IPS-20b (cell line): ENCODE measurements around the gene C1QTNF8.

Experiments used
- H3K27ac ChIP-seq: one replicate; pipeline ENCODE4 v1.5.1; 2013; ENCODE audit warnings: low read length
- H3K27me3 ChIP-seq: 2 replicates; pipeline ENCODE4 v1.6.1; 2013; ENCODE audit warnings: mild to moderate bottlenecking, low read length, inconsistent platforms; ENCODE audit not compliant: insufficient read depth
- H3K36me3 ChIP-seq: 2 replicates; pipeline ENCODE4 v1.6.1; 2013; ENCODE audit warnings: low read depth, mild to moderate bottlenecking, inconsistent platforms, low read length, moderate library complexity; ENCODE audit not compliant: insufficient read depth
- H3K4me1 ChIP-seq: 2 replicates; pipeline ENCODE4 v1.6.1; 2013; ENCODE audit warnings: mild to moderate bottlenecking, control low read depth, inconsistent platforms, low read length, moderate library complexity; ENCODE audit not compliant: insufficient read depth
- H3K4me3 ChIP-seq: 2 replicates; pipeline ENCODE4 v1.5.1; 2013; ENCODE audit warnings: mild to moderate bottlenecking, low read length, inconsistent platforms
- H3K9ac ChIP-seq: 2 replicates; pipeline ENCODE4 v1.6.1; 2013; ENCODE audit warnings: low read depth, mild to moderate bottlenecking, inconsistent platforms, low read length, moderate library complexity
- H3K9me3 ChIP-seq: 2 replicates; pipeline ENCODE4 v1.6.1; 2013; ENCODE audit warnings: mild to moderate bottlenecking, low read depth, low read length, inconsistent platforms; ENCODE audit not compliant: insufficient read depth

C1QTNF8 gene

GRCh38 chr16:1096169-1097082 lies at the start of gene C1QTNF8:
Gene C1QTNF8, minus strand, starts transcription at chr16:1096244. Its CDS starts 1,322 bp downstream, at chr16:1094922.
- H3K36me3 ChIP-seq = no peaks in the 10 kb centered on the region
- no peaks in the 10 kb centered on the region for H3K27me3 ChIP-seq
- H3K4me1 ChIP-seq = no peaks in the 10 kb centered on the region
- H3K27ac ChIP-seq = no peak within 1 kb of the TSS
- H3K4me3 ChIP-seq = no peak within 1 kb of the TSS
- no peak within 1 kb of the TSS for H3K9ac ChIP-seq
- no peaks in the 10 kb centered on the region; the same call in 1 of the 2 replicates for H3K9me3 ChIP-seq

GRCh38 chr16:1145383-1146100 lies 49.5 kb upstream of the C1QTNF8 start:
- Histone ChIP-seq H3K27ac (no peak overlapping the region), H3K36me3 (no peaks in the 10 kb centered on the region), H3K9ac (no peak overlapping the region), H3K4me1 (no peaks in the 10 kb centered on the region), H3K4me3 (no peak overlapping the region), H3K9me3 (no peaks in the 10 kb centered on the region), H3K27me3 (no peaks in the 10 kb centered on the region)

- no peak overlapping the region for H3K9ac ChIP-seq
- H3K4me3 ChIP-seq = no peak overlapping the region
- no peak overlapping the region for H3K27ac ChIP-seq
- H3K27me3 ChIP-seq = no peaks in the 10 kb centered on the region
- H3K36me3 ChIP-seq = no peaks in the 10 kb centered on the region
- no peaks in the 10 kb centered on the region for H3K4me1 ChIP-seq
- no peaks in the 10 kb centered on the region for H3K9me3 ChIP-seq
Measured at GRCh38 chr16:1144476-1145382, 48.7 kb upstream of the C1QTNF8 start.

GRCh38 chr16:1143761-1144450 lies 47.9 kb upstream of the C1QTNF8 start:
- no peaks in the 10 kb centered on the region for H3K9me3 ChIP-seq
- no peaks in the 10 kb centered on the region for H3K4me1 ChIP-seq
- no peak overlapping the region for H3K27ac ChIP-seq
- H3K27me3 ChIP-seq = no peaks in the 10 kb centered on the region
- no peak overlapping the region for H3K9ac ChIP-seq
- H3K4me3 ChIP-seq = no peak overlapping the region
- no peaks in the 10 kb centered on the region for H3K36me3 ChIP-seq

GRCh38 chr16:1142911-1143310 lies 46.9 kb upstream of the C1QTNF8 start:
- no peak overlapping the region for H3K9ac ChIP-seq
- H3K36me3 ChIP-seq = no peaks in the 10 kb centered on the region
- no peak overlapping the region for H3K27ac ChIP-seq
- H3K4me1 ChIP-seq = no peaks in the 10 kb centered on the region
- no peaks in the 10 kb centered on the region for H3K9me3 ChIP-seq
- H3K4me3 ChIP-seq = no peak overlapping the region
- H3K27me3 ChIP-seq = no peaks in the 10 kb centered on the region

GRCh38 chr16:1141716-1142115 lies 45.7 kb upstream of the C1QTNF8 start:
- H3K4me3 ChIP-seq = no peak overlapping the region
- H3K4me1 ChIP-seq = no peaks in the 10 kb centered on the region
- no peaks in the 10 kb centered on the region for H3K36me3 ChIP-seq
- no peak overlapping the region for H3K9ac ChIP-seq
- no peak overlapping the region for H3K27ac ChIP-seq
- H3K27me3 ChIP-seq = no peaks in the 10 kb centered on the region
- no peaks in the 10 kb centered on the region for H3K9me3 ChIP-seq

- H3K27ac ChIP-seq = no peak overlapping the region
- H3K36me3 ChIP-seq = no peaks in the 10 kb centered on the region
- H3K27me3 ChIP-seq = no peaks in the 10 kb centered on the region
- H3K4me1 ChIP-seq = no peaks in the 10 kb centered on the region
- no peak overlapping the region for H3K4me3 ChIP-seq
- H3K9me3 ChIP-seq = no peaks in the 10 kb centered on the region
- H3K9ac ChIP-seq = no peak overlapping the region
Measured at GRCh38 chr16:1141191-1141590, 45.1 kb upstream of the C1QTNF8 start.

GRCh38 chr16:1140582-1141162 lies 44.6 kb upstream of the C1QTNF8 start:
- Histone ChIP-seq H3K27me3 (no peaks in the 10 kb centered on the region), H3K4me3 (no peak overlapping the region), H3K9me3 (no peaks in the 10 kb centered on the region), H3K27ac (no peak overlapping the region), H3K9ac (no peak overlapping the region), H3K36me3 (no peaks in the 10 kb centered on the region), H3K4me1 (no peaks in the 10 kb centered on the region)

GRCh38 chr16:1137604-1138003 lies 41.6 kb upstream of the C1QTNF8 start:
- Histone ChIP-seq H3K4me1 (no peaks in the 10 kb centered on the region), H3K9me3 (no peaks in the 10 kb centered on the region), H3K27ac (no peak overlapping the region), H3K36me3 (no peaks in the 10 kb centered on the region), H3K9ac (no peak overlapping the region), H3K4me3 (no peak overlapping the region), H3K27me3 (no peaks in the 10 kb centered on the region)

GRCh38 chr16:1135459-1135825 lies 39.4 kb upstream of the C1QTNF8 start:
- Histone ChIP-seq H3K27me3 (no peaks in the 10 kb centered on the region), H3K4me1 (no peaks in the 10 kb centered on the region), H3K27ac (no peak overlapping the region), H3K9me3 (no peaks in the 10 kb centered on the region), H3K36me3 (no peaks in the 10 kb centered on the region), H3K4me3 (no peak overlapping the region), H3K9ac (no peak overlapping the region)
